Measurements from ENCODE around the gene PDE6D.

GRCh38 chr2:231769170-231770136 lies 11.6 kb downstream of the PDE6D start:
- TF ChIP-seq POLR2A (IDR thresholded peaks at IDR 0.05; ENCODE audit: extremely low read depth, insufficient read length) (no peak), CTCF (IDR thresholded peaks at IDR 0.05; ENCODE audit: low read depth, low read length) (no peak), MAX (IDR thresholded peaks at IDR 0.05; ENCODE audit: low read depth, low read length) (no peak), MYC (IDR thresholded peaks at IDR 0.05; ENCODE audit: low read depth, low read length) (no peak)
